Measurements from ENCODE around the gene FOLR2. TPM values are rescaled to one million over a fixed set of nuclear protein-coding genes. Genes with fewer than 3 reads are reported as not detected.
"Not testable (repeated sequence)": the region's sequence is repeated elsewhere in the genome, so short reads cannot be mapped to it uniquely, and the experiment has no call there.

FOLR2 gene
- total RNA-seq (2014; rRNA removed; shearing (Covaris generic); ENCODE audit: low replicate concordance) = not detected in 2 replicates

GRCh38 chr11:72216638-72217037, at the start of gene FOLR2:
Gene FOLR2, plus strand, starts transcription at chr11:72216794. Its CDS starts 1,791 bp downstream, at chr11:72218585.
- Histone ChIP-seq H3K4me3 (no peak within 1 kb of the TSS), H3K36me3 (no peaks in the 10 kb centered on the region), H3K9me3 (peaks cover 4% of the 10 kb centered on the region; the same call in 1 of the 2 replicates), H3K27me3 (peaks cover 5% of the 10 kb centered on the region)
- DNase-seq = no peak

GRCh38 chr11:72169046-72169555, 47.5 kb upstream of the FOLR2 start:
- not testable (repeated sequence) for DNase-seq, H3K27me3 ChIP-seq, H3K36me3 ChIP-seq, H3K9me3 ChIP-seq, H3K4me3 ChIP-seq

GRCh38 chr11:72169754-72170153, 46.8 kb upstream of the FOLR2 start:
- H3K27me3 ChIP-seq, H3K36me3 ChIP-seq, H3K9me3 ChIP-seq, H3K4me3 ChIP-seq, DNase-seq: not testable (repeated sequence)

GRCh38 chr11:72172043-72172442, 44.6 kb upstream of the FOLR2 start:
- not testable (repeated sequence) for H3K4me3 ChIP-seq, H3K36me3 ChIP-seq, DNase-seq, H3K27me3 ChIP-seq, H3K9me3 ChIP-seq

GRCh38 chr11:72173291-72173690, 43.3 kb upstream of the FOLR2 start:
- Histone ChIP-seq H3K36me3 (no peaks in the 10 kb centered on the region), H3K9me3 (no peaks in the 10 kb centered on the region), H3K27me3 (no peaks in the 10 kb centered on the region), H3K4me3 (no peak overlapping the region)
- DNase-seq = no peak

- no peaks in the 10 kb centered on the region for H3K27me3 ChIP-seq
- H3K4me3 ChIP-seq = no peak overlapping the region
- DNase-seq = no peak
- H3K36me3 ChIP-seq = no peaks in the 10 kb centered on the region
- H3K9me3 ChIP-seq = no peaks in the 10 kb centered on the region
These were observed 42.1 kb upstream of the FOLR2 start for GRCh38 chr11:72174302-72175070.

- Histone ChIP-seq H3K27me3 (no peaks in the 10 kb centered on the region), H3K9me3 (no peaks in the 10 kb centered on the region), H3K36me3 (no peaks in the 10 kb centered on the region), H3K4me3 (no peak overlapping the region)
- no peak for DNase-seq
These were observed 38.9 kb upstream of the FOLR2 start for GRCh38 chr11:72177656-72178055.

GRCh38 chr11:72179049-72179803, 37.4 kb upstream of the FOLR2 start:
- Histone ChIP-seq H3K27me3 (no peaks in the 10 kb centered on the region), H3K9me3 (no peaks in the 10 kb centered on the region), H3K4me3 (no peak overlapping the region), H3K36me3 (no peaks in the 10 kb centered on the region)
- DNase-seq = no peak

- H3K36me3 ChIP-seq = no peaks in the 10 kb centered on the region
- H3K9me3 ChIP-seq = no peaks in the 10 kb centered on the region
- no peak for DNase-seq
- no peaks in the 10 kb centered on the region for H3K27me3 ChIP-seq
- H3K4me3 ChIP-seq = no peak overlapping the region
These were observed 36.7 kb upstream of the FOLR2 start for GRCh38 chr11:72179804-72180396.

GRCh38 chr11:72180892-72181552, 35.6 kb upstream of the FOLR2 start:
- not testable (repeated sequence) for H3K4me3 ChIP-seq, H3K27me3 ChIP-seq, H3K9me3 ChIP-seq, H3K36me3 ChIP-seq
- DNase-seq = peak; percentile 15

GRCh38 chr11:72181553-72181958, 35.0 kb upstream of the FOLR2 start:
- not testable (repeated sequence) for H3K27me3 ChIP-seq, H3K9me3 ChIP-seq, H3K4me3 ChIP-seq, H3K36me3 ChIP-seq
- DNase-seq = peak; percentile 35

GRCh38 chr11:72188267-72188666, 28.3 kb upstream of the FOLR2 start:
- H3K9me3 ChIP-seq = no peaks in the 10 kb centered on the region
- no peak overlapping the region for H3K4me3 ChIP-seq
- DNase-seq = no peak
- H3K36me3 ChIP-seq = no peaks in the 10 kb centered on the region
- H3K27me3 ChIP-seq = no peaks in the 10 kb centered on the region

GRCh38 chr11:72189455-72190250, 26.9 kb upstream of the FOLR2 start:
- DNase-seq = peak; percentile 43
- H3K4me3 ChIP-seq = no peak overlapping the region
- H3K9me3 ChIP-seq = no peaks in the 10 kb centered on the region
- H3K36me3 ChIP-seq = no peaks in the 10 kb centered on the region
- H3K27me3 ChIP-seq = no peaks in the 10 kb centered on the region

GRCh38 chr11:72190631-72191071, 25.9 kb upstream of the FOLR2 start:
- DNase-seq = no peak
- H3K9me3 ChIP-seq = no peaks in the 10 kb centered on the region
- H3K27me3 ChIP-seq = no peaks in the 10 kb centered on the region
- H3K36me3 ChIP-seq = no peaks in the 10 kb centered on the region
- H3K4me3 ChIP-seq = no peak overlapping the region

- Histone ChIP-seq H3K9me3 (no peaks in the 10 kb centered on the region), H3K36me3 (no peaks in the 10 kb centered on the region), H3K27me3 (no peaks in the 10 kb centered on the region), H3K4me3 (no peak within 1 kb of the TSS)
- no peak for DNase-seq
These were observed 24.6 kb upstream of the FOLR2 start, which contains the start of gene FOLR1 for GRCh38 chr11:72191961-72192381. Gene FOLR1, plus strand, starts transcription at chr11:72192140. Its CDS starts 34 bp downstream, at chr11:72192174.

All from MG63 (cell line).